Hepatocyte (in vitro differentiated cells): ENCODE data around the gene TIGD6.

Source experiments
- EZH2 ChIP-seq: fragments of 200-600 bp; sonication (generic); IDR thresholded peaks from 2 replicates; pipeline ENCODE4 v1.6.1; 2016; ENCODE audit warnings: antibody characterized with exemption, mild to moderate bottlenecking, borderline replicate concordance
- TF ChIP-seq, protein P1 (sequence below): fragments of 200-600 bp; sonication (generic); IDR thresholded peaks from 2 replicates; pipeline ENCODE4 v1.5.1; 2016; ENCODE audit warnings: antibody characterized with exemption, mild to moderate bottlenecking; ENCODE audit not compliant: poor library complexity

DNA sequence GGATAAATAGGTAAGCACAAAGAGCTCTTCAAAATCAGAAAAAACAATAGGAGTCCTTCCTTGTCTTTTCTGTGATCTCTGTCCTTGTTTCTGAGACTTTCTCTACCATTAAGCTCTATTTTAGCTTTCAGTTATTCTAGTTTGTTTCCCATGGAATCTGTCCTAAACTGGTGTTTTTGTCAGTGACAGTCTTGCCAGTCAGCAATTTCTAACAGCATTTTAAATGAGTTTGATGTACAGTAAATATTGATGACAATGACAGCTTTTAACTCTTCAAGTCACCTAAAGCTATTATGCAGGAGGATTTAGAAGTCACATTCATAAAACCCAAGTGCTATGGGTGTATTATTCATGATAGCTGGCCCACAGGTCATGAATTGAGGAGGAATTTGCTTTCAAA lies 17.9 kb downstream of the TIGD6 start:
- TF ChIP-seq, protein P1, sequence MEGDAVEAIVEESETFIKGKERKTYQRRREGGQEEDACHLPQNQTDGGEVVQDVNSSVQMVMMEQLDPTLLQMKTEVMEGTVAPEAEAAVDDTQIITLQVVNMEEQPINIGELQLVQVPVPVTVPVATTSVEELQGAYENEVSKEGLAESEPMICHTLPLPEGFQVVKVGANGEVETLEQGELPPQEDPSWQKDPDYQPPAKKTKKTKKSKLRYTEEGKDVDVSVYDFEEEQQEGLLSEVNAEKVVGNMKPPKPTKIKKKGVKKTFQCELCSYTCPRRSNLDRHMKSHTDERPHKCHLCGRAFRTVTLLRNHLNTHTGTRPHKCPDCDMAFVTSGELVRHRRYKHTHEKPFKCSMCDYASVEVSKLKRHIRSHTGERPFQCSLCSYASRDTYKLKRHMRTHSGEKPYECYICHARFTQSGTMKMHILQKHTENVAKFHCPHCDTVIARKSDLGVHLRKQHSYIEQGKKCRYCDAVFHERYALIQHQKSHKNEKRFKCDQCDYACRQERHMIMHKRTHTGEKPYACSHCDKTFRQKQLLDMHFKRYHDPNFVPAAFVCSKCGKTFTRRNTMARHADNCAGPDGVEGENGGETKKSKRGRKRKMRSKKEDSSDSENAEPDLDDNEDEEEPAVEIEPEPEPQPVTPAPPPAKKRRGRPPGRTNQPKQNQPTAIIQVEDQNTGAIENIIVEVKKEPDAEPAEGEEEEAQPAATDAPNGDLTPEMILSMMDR: no peak
- no peak for TF ChIP-seq EZH2
